ENCODE measurements around the gene TRIOBP. TPM values are rescaled to one million over a fixed set of nuclear protein-coding genes. Genes with fewer than 3 reads are reported as not detected.

TRIOBP gene
- total and polyA plus RNA-seq, 2 of the 13 experiments (the other 11 are each of a cell fraction or from before 2014, with no cell fraction given): 6.1 to 15.4 TPM

DNA sequence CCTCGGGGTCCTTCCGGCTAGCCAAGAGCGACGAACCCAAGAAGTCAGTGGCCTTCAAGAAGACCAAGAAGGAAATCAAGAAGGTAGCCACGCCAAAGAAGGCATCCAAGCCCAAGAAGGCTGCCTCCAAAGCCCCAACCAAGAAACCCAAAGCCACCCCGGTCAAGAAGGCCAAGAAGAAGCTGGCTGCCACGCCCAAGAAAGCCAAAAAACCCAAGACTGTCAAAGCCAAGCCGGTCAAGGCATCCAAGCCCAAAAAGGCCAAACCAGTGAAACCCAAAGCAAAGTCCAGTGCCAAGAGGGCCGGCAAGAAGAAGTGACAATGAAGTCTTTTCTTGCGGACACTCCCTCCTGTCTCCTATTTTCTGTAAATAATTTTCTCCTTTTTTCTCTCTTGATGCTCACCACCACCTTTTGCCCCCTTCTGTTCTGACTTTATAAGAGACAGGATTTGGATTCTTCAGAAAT lies 109.0 kb downstream of the TRIOBP start (continued):
- TF ChIP-seq ARID4A (CRISPR knock-in tag; IDR thresholded peaks at IDR 0.05; ENCODE audit: borderline replicate concordance): no peak
- TF ChIP-seq, protein P1, sequence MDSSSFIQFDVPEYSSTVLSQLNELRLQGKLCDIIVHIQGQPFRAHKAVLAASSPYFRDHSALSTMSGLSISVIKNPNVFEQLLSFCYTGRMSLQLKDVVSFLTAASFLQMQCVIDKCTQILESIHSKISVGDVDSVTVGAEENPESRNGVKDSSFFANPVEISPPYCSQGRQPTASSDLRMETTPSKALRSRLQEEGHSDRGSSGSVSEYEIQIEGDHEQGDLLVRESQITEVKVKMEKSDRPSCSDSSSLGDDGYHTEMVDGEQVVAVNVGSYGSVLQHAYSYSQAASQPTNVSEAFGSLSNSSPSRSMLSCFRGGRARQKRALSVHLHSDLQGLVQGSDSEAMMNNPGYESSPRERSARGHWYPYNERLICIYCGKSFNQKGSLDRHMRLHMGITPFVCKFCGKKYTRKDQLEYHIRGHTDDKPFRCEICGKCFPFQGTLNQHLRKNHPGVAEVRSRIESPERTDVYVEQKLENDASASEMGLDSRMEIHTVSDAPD (CRISPR knock-in tag; IDR thresholded peaks at IDR 0.05): no peak
- TF ChIP-seq TAF15 (IDR thresholded peaks at IDR 0.05; ENCODE audit: low read depth, low read length, poor library complexity, severe bottlenecking): no peak
- no peak for TF ChIP-seq ZNF724P (CRISPR knock-in tag; IDR thresholded peaks at IDR 0.05; ENCODE audit: borderline replicate concordance)
